Breast epithelium (tissue), 3 donors: ENCODE measurements around the gene ABCA13.

Experiments used
- CTCF ChIP-seq, 3 donors: fragments of 450-650 bp; IDR thresholded peaks; one replicate each; pipeline ENCODE4 v1.5.1; 2016 to 2017; ENCODE audit warnings: antibody characterized with exemption in 3 of 3, mild to moderate bottlenecking in 3 of 3, moderate library complexity in 3 of 3
- POLR2A ChIP-seq: fragments of 450-650 bp; IDR thresholded peaks from one replicate; pipeline ENCODE4 v1.6.1; 2016; ENCODE audit warnings: antibody characterized with exemption, mild to moderate bottlenecking, moderate library complexity
- POLR2AphosphoS5 ChIP-seq, 3 donors: sonication (generic); formaldehyde crosslinking; IDR thresholded peaks; one replicate each; pipeline ENCODE4 v1.6.1; 2017; ENCODE audit warnings: antibody characterized with exemption in 3 of 3

- TF ChIP-seq POLR2AphosphoS5 (IDR thresholded peaks at IDR 0.05) (no peak), CTCF (IDR thresholded peaks at IDR 0.05) (no peak), POLR2A (no peak)
These were observed 520.5 kb downstream of the ABCA13 start for GRCh38 chr7:48691788-48692187.
